ENCODE measurements around the gene NAALADL1. TPM values are rescaled to one million over a fixed set of nuclear protein-coding genes. Genes with fewer than 3 reads are reported as not detected.

The NAALADL1 gene
- polyA plus RNA-seq, 10 donors = 6.3 to 10.0 (median 7.6) TPM

DNA sequence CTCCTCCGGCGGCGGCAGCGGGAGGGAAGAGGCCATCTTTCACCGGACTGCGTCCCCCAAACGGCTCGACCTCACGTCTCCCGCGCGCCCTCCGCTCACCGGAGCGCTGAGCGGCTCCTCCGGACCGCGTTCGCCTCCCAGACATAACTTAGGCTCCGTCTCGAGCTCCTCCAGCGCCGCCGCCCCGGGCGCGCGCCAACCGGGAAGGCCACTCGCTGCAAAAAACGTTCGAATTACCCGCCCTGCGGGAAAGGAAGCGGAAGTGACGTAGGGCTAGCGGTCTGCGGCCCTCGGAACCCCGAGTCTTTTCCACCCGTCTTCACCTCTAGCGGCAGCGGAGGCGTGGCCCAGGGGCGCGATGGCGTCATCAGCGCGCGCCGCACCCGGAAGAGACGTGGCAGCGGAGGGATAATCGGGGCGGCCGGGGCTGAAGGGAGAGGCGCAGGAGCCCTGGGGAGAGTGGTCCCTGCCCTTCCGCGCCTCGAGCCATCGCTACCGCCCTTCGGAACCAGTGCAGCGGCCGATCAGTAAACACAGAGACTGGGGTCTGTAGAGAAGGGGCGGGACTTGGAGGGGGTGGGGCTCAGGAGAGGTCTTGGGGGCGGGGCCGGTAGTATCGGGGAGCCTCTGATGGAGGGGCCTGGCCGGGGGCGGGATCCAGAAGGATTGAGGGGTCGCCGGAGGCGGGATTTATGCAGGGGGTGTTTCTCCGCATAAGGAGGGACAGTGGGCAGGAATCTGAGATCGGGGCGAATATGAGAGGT lies 25.7 kb upstream of the NAALADL1 start, which contains the start of the genes CDCA5 and ZFPL1:
CDCA5 (minus strand) TSS at position 207 of the 764 bp plus-strand sequence; CDS start at position 145, 62 bp downstream.
ZFPL1 (plus strand) TSS at position 389 of the 764 bp plus-strand sequence. CDS start 477 bp downstream, outside the sequence.
- DNase-seq = peak; percentile 96 to 99 (median 96)

GRCh38 chr11:65083134-65083833 lies 24.9 kb upstream of the NAALADL1 start:
- no peak for DNase-seq

- no peak for DNase-seq
These were observed 20.5 kb upstream of the NAALADL1 start for GRCh38 chr11:65078786-65079342.

- no peak for DNase-seq
These were observed 19.8 kb upstream of the NAALADL1 start for GRCh38 chr11:65078151-65078550.

DNA sequence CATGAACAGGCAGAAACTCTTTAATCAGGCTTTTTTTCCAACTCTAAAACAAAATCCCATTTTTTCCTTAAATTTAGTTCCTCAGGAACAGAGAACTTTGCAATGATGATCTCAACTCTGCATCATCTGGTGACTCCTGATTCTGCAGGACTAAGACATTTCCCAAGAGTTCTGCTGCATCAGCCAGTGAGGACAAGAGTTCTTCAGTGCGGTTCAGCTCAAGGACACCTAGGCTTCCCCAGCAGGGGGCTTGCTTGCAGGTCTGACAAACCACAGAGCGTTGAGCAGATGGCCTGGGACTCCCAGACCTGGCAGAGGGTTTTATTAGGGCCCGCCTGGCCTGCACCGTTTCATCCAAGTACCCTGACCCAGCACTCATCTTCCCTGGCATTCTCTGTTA lies 19.1 kb upstream of the NAALADL1 start:
- DNase-seq = no peak

DNA sequence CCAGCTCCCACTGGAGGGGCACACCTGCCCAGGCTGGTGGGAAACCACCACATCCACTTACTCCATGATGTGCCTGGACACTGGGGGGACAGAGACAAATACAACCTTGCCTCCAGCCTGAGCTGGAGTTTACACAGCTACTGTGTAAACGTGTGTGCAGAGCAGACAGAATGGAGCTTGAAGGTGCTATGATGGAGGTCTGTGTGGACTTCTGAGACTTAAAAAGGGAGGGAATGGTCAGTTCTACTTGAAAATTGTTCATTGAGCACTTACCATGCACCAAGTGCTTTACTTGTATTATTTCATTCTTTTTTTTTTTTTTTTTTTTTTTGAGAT lies 14.2 kb upstream of the NAALADL1 start:
- DNase-seq = no peak

DNA sequence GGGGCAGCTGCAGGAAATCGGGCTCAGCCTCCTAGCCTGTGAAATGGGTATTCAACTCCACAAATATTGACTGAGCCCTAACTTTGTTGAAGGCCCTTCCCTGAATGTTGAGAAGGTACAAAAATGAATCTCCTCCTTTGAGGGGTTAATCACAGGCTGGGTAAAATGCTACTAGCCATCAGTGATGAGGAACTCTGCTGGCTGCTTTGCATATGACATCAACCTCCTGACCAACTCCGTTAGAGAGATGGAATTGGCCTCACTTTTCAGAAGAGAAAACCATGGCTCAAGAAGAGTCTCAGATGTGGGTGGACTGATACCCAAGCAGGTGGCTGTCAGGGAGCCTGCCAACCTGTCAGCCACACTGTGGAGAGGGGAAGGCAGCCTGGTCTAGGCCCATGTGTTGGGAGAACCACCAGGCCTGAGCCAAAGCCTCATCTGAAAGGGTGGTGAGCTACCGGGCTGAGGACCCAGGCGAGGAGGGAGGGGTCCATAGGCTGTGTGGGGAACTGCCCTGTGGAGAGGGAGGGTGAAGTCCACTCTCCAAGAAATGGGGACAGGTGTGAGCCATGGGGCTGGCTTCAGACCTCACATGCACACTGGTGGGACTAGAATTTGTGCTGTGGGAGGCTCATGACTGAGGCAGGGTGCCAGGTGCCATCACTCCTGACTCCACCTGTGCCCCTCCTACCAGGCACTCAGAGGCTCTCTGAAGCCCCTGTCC lies 13.7 kb upstream of the NAALADL1 start:
- no peak for DNase-seq

DNA sequence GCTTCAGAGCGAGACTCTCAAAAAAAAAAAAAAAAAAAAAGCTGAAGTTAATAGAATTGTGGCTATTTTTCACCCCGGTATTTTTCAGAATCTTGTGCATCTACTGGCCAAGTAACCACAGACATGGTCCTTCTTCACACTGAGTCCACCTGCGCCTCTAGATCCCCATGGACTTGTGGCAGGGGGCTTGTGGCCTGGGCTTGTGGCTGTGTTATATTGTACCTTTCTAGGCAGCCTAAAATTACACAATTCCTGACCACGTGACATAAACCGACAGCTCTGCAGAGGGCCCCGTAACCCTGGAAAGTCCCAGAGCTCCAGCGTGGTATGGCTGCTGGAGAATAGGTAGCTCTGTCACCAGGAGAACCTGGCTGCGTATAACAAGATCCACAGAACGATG lies 10.9 kb upstream of the NAALADL1 start:
- DNase-seq = no peak

DNA sequence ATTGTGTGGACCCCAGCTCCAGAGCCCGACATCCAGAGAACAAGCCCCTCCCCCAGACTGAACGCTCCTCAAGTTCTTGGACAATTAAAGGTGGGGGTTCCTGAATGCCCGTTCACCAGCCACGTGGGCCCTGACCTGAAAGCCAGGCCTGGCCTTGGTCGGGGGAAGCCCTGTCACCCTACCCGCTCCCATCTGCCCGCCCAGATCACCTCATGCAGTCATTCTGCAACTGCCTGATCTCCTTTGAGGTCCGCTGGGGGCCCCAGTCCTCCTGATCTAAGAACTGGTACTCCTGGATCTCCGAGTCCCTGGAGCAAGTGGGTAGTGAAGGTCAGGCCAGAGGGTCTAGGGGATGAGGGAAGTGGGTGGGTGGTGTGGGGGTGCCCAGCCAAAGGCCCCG lies 9.1 kb upstream of the NAALADL1 start:
- no peak for DNase-seq

GRCh38 chr11:65066805-65067291 lies 8.5 kb upstream of the NAALADL1 start:
- no peak for DNase-seq

GRCh38 chr11:65066315-65066714 lies 8.0 kb upstream of the NAALADL1 start:
- DNase-seq = no peak

- DNase-seq = no peak
These were observed 7.5 kb upstream of the NAALADL1 start for GRCh38 chr11:65065851-65066250.

DNA sequence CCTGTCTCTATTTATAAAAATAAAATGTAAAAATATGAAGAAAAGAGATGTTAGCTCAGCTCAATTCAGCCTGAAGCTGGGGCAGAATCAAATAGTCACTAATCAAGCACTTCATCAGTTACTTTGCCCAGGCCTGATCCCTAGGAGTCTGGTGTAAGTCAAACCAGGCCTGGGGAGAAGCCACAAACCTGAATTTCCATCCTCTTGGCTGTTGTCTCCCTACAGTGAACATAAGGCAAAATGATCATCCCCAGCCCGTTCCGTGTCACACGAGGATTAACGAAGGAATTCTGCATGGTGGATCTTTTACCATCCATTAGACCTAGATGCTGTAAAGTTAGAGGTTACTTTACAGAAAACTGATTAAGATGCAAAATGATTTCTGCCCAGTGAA lies 6.5 kb upstream of the NAALADL1 start:
- no peak for DNase-seq

- no peak for DNase-seq
These were observed 5.2 kb upstream of the NAALADL1 start for GRCh38 chr11:65063532-65063931.

- DNase-seq = no peak
These were observed 2.6 kb upstream of the NAALADL1 start for GRCh38 chr11:65060913-65061408.

GRCh38 chr11:65059959-65060824 lies 1.8 kb upstream of the NAALADL1 start:
- no peak for DNase-seq

GRCh38 chr11:65059523-65059922 lies 1.2 kb upstream of the NAALADL1 start:
- no peak for DNase-seq

GRCh38 chr11:65058012-65058411 lies 341 bp downstream of the NAALADL1 start:
- no peak for DNase-seq

DNA sequence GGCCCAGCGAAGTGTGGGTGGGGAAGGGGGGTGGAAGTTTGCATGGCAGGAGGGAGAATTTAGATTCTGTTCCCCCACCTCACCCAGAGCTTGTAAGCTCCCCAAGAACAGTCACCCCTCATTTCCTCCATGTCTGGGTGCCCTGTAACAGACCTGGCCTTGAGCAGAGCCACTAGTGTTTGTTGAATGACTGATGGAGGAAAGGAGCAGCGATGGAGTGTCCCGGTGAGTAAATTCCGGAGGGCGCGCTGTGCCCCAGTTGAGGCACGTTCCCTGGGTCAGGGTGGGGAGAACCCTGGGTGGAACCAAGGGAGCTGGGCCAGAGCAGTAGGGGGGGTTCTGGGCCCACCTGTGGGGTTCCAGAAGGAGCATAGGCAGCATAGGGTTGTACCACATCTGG lies 827 bp downstream of the NAALADL1 start:
- DNase-seq = no peak

- DNase-seq = no peak
These were observed 1.4 kb downstream of the NAALADL1 start for GRCh38 chr11:65056999-65057398.

DNA sequence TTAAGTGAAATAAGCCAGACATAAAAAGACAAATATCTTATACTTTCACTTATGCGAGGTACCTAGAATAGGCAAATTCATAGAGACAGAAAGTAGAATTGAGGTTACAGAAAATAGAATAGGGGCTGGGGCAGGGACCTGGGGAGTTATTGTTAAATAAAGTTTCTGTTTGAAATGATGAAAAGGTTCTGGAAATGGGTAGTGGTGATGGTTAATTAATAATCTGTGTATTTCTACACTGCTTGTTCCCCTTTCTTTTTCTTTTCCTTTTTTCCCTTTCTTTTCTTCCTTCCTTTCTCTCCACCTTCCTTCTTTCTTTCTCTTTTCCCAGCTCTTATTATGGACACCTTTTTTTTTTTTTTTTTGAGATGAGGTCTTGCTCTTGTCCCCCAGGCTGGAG lies 2.8 kb downstream of the NAALADL1 start:
- no peak for DNase-seq

Measured in muscle of back (tissue), 11 donors.